Measurements from ENCODE around the gene TBPL2.
"Not testable (repeated sequence)": the region's sequence is repeated elsewhere in the genome, so short reads cannot be mapped to it uniquely, and the experiment has no call there.

Gene TBPL2

DNA sequence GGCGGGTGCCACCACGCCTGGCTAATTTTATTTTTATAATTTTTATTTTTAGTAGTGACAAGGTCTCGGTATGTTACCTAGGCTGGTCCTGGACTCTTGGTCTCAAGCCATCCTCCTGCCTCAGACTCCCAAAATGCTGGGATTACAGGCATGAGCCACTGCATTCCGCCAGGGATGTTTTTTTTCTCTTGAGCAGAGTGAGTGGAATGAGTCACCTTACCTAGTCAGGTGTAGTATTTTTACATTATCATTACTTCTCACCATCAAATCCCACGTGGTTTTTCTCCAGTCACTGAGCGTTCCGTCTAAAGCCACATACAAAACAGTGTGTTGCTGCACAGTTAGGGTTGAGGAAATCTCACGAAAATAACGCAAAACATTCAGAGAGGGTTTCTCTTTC, 870 bp upstream of the TBPL2 start:
- DNase-seq (ENCODE audit: low read depth), result no peak

DNA sequence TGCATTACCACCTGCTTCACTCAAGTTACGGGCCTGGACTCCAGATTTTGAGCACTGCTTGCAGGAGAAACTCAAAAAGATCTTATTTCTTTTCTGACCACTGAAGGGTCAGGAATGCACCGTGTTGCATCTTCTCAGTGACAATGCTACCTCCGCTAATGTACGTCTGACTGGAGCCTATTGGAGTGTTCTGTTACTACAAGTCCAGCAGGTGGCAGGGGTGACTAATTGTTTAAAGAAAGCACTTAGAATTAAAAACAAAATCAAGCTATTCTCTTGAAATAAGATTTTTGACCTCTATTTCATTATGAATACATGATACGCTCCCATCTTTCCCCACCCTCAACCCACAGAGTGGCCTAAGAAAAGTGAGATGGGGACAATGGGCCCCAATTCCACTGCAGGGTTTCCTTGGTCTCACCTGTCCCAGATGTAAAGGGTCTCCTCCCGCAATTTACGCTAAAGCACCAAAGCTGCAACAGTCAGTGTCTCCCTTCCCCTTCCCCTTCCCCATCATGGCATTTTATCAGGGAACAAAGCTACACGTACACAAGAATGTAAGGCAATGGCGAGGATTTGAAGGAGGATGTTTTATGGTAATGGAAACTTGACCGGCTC, 2.2 kb downstream of the TBPL2 start:
- DNase-seq (ENCODE audit: low read depth), result no peak

DNA sequence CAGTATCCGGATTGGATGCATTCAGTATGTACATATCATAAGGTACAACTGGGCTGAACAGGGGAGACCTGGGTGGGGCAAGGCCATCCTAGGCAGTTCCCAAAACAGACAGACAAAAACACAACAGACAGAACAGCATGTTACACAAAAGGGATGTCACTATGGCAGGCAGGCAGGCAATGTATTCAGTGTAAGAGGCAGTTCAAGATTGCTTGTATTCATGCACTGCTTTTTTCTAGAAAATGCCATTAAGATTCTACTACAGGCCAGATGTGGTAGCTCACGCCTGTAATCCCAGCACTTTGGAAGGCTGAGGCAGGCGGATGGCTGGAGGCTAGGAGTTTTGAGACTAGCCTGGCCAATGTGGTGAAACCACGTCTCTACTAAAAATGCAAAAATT, 3.5 kb downstream of the TBPL2 start:
- no peak for DNase-seq (ENCODE audit: low read depth)

DNA sequence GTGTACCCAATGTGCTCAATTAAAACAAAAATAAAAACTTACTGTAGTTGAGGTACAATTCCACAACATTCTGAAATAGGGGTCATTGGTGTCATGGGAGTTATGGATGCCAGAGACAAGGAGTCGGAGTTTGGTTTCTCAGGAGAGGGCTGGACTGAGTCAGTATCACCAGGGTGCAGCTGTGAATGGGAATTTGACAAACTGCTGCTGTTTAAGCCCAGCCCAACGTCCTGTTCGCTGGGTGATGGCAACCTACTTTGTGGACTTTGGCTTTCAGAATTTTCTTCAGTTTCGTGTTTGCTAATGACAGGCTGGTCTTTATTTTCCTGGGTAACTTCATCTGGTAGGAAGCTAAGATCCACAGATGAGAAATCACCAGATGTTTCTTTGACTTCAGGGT, 3.9 kb downstream of the TBPL2 start:
- DNase-seq (ENCODE audit: low read depth), result no peak

DNA sequence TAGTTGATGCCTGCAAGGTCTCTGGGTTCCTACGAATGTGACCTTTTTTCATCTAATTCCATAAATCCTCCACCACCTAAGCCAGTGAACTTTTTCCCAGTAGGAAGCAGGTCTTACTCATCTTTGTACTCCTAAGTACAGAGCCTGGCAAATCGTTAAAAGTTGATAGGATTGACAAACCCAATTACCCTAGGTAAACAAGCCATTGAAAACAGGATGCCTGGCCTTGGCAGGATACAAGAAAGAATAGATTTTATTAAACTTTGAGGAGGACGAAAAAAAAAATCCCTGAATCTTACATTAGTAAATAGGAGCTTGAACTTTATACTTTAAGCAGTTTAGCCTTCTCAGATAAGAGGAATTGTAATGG, 5.6 kb downstream of the TBPL2 start:
- DNase-seq (ENCODE audit: low read depth), result no peak

DNA sequence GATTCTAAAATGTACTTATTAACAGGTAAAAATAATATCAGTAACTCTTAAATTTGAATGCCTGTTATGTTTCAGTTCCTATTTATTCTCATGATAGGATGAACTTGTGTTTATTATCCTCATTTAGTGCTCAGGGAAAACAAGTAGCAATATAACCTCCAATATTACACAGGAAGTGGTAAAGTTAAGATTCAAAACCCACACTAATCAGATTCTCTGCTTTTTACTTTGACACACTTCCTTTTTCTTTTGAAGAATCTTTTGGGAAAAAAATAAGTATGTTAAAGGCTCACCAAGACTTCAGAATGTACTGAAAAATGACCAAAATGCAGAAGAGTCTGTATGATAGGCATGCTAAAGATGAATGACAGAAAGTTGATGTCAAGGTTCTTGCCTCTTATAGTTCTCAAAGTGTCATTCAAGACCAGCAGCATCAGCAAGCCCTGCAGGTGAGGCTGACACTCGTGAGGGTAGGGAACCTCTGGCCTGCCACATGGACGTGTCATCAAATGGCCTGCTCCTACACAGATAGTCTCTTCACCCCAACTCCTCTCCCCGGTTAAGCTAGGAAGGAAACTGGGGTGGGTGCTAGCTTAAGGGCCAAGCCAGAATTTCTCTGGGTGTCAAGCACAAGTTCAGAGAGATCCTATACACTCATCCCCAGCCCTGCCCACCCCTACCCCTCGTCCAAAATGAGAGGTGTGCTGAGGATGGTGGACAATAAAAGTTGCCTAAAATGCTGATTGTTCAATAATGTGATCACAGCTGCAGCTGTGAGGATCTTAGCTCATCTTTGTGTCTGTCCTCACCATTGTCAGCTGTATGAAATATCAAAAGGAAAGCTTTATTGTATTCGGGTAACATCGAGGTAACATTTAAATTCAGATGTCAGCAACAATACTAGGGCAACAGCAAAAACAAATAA, 6.3 kb downstream of the TBPL2 start:
- DNase-seq (ENCODE audit: low read depth), result no peak

DNA sequence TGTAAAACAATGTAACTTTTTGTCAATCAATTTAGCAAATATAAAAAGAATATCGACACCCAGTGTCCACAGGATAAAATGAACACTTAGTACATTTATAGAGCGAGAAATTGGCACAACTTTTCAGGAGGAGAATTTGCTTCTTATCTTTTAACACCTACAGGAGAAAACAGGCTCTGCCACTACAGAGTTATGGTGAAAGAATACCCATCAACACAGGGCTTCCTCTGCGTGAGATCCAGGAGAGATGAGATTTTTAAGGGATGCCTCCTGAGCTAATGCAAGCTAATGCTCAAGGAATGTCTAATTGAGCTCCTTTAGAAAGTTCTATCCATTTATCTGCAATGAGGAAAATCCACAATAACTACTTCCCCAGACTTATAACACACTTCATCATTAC, 7.8 kb downstream of the TBPL2 start:
- DNase-seq (ENCODE audit: low read depth), result no peak

DNA sequence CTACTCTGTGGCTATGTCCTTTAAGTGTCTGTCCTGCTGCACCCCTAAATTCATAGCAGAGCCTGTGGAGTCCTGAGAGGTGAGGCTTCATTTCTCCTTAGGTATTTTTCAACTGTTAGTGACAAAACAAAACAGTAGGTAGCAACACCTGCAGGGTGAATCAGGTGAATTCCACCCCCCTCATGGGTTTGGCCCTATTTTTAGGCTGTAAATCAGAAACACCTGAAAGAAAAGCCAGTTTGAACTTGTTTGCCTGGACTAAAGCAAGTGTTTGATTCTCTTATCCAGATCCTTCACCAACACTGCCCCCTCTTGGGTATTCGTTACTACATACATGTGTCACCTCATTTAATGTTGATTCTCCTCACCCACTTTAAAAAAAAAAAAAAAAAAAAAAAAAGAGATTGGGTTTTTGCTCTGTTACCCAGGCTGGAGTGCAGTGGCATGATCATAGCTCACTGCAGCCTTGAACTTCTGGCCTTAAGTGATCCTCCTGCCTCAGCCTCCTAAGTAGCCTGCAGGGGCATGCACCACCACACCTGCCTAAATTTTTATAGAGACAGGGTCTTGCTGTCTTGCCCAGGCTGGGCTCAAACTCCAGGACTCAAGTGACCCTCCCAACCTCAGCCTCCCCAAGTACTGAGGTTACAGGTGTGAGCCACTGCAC, 10.3 kb downstream of the TBPL2 start:
- DNase-seq (ENCODE audit: low read depth), result peak; percentile 49

DNA sequence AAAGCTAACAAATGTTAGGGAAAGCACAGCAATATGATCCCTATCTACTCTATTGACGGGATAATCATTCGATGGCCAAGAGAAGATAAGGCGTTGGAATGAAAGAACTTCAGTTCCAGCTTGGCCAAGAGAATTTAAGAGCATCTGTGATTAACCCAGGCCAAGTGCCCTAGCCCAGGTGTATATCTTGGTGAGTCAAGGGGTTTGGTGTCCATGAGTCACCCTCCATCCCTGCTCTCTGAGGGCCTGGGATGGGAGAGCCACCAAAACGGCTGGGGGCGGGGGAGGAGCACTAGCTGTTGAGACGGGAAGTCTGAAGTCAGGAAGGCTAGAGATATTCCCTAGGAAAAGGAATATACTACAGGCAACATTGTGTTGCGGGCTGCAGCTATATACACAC, 13.0 kb downstream of the TBPL2 start:
- DNase-seq (ENCODE audit: low read depth), result no peak

DNA sequence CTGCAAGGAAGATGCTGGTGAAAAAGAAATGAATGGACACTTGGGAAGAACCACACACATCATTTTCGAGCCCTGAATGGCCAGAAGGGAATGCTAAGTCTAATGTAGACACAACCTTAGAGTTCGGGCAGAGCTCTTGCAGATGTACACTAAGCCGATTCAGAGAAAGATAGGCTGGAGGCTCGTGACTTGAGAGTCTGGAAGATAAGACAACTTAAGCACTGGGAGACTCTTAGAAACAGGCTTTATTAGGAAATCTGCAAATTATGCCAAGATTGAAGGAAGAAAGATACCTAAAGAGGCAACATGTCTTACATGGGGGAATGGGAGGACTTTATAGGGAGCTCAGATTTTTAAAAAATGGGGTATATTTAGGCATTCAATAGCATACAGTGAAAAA, 13.5 kb downstream of the TBPL2 start:
- DNase-seq (ENCODE audit: low read depth), result no peak

DNA sequence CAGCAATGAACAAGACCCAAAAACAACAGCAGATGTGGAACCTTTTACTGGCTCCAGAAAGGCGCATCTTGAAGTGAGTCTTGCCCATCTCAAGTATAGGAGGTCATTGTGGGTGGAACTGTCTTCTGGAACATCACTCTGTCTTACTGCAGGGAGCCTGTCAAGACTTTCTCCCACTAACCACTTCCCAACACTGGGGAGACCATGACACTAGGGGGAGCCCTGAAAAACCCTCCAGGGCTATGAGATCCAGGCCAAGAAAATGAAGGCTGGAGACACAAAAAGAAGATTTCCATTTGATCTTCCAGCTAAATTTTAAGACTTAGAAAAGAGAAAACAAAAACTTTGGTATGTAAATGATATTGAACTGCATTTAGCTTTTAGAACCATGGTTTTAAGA, 15.3 kb downstream of the TBPL2 start:
- no peak for DNase-seq (ENCODE audit: low read depth)

DNA sequence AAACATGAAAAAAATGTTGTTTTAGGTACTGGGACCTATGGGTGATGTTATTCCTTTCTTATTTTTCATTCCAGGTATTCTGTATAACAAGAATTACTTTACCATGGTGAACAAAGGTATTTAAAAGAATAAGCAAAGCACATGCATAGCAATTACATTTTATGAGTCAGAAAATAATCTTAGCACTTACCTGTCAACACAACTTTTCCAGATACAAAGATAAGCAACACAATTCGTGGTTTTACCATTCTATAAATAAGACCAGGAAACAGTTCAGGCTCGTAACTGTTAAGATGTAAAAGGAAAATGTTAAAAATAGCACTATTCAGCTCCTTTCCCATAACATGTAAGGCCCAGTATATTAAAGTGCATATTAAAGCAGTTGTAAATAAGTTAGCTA, 16.4 kb downstream of the TBPL2 start:
- DNase-seq (ENCODE audit: low read depth), result no peak

DNA sequence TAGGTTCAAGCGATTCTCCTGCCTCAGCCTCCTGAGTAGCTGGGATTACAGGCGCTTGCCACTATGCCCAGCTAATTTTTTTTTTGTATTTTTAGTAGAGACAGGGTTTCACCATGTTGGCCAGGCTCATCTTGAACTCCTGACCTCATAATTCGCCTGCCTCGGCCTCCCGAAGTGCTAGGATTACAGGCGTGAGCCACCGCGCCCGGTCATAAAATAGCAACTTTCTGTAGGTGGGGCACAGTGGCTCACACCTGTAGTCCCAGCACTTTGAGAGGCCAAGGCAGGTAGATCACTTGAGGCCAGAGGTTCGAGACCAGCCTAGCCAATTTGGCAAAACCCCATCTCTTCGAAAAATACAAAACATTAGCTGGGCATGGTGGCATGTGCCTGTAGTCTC, 18.1 kb downstream of the TBPL2 start:
- not testable (repeated sequence) for DNase-seq (ENCODE audit: low read depth)

DNA sequence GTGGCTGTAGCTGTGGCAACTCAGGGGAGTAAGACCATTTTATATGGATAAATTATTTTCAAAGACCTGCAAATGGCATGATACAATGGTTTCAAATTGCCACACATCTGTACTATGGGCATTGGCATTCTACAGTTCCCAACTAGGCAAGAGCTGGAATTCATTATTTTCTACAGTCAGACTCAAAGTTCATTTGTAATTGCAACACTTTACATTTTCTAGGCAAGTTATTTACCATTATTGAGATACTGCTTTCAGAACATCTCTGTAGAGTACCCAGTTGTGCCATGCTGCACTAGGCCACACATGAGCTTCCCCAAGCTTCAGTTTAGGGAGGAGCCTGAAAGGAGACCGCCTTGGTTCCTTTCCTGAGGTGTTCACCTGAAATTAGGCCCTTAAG, 20.8 kb downstream of the TBPL2 start:
- no peak for DNase-seq (ENCODE audit: low read depth)

DNA sequence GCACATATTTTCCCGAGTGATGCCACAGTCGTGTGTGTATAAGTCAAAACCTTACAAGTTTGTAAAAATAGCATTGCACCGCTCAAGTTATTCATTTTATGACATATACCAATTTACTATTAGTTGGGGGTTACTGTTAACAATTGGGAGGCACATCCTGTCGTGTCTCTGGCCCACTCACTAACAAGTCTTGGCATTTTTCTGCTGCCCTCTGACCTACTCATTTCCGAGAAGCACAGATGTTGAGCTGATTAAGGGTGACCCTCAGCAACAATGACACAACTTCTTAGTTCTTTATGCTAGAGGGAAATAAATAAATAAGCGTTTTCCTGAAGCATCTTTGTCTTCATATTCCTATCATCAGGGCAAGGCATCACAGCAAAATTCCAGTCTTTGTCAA, 22.0 kb downstream of the TBPL2 start:
- no peak for DNase-seq (ENCODE audit: low read depth)

DNA sequence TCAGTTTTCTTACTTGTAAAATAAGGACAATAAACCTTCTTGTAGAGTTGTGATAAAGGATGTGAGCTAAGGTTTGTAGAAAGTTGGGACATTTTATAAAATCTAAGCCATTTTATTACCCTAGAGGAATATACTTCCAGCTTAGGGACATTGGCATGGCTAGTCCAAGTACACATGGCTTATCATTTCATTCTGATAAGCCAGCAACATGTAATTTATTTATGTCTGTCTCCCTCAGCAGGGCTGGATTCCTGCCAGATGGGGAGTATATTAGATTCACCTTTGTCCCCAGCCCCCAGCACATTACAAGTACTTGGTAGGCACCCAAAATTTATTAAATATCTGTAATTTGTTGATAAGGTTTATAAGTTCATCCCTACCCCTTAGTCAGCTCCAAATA, 22.5 kb downstream of the TBPL2 start:
- DNase-seq (ENCODE audit: low read depth), result no peak

DNA sequence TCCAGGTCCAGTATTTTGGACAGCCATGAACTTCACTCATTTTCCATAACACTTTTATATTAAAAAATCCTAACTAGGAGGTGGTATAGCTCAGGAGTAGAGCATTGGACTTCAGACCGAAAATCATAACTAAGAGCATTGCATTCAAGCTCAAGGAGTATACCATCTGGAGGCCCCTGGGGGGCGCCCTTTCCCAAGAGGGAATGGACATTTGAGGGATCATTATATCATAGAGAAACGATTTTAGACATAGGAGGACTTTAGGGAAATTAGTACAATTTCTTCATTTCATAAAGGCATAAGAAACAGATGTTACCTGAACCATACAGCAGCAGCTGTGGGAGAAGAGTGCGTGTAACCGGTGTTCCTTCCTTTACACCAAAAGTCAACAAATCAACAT, 23.6 kb downstream of the TBPL2 start:
- DNase-seq (ENCODE audit: low read depth), result no peak

DNA sequence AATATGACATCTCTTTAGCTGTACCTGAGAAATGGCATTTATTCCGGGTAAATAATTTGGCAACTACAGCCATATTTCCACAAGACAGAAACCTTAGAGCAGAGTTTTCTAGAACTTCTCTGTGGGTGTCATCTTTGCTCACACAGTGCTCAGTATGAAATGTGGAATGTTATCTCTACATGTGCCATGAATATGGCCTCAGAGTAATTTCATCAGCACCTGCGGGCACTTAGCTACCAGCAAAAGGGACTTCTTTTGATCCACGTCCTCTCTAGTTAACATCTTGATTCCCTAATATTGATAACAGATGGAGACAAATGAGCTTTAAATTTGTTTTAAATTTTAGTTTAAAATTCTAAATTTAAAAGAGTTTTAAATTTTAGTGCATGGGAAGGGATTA, 25.9 kb downstream of the TBPL2 start:
- no peak for DNase-seq (ENCODE audit: low read depth)

DNA sequence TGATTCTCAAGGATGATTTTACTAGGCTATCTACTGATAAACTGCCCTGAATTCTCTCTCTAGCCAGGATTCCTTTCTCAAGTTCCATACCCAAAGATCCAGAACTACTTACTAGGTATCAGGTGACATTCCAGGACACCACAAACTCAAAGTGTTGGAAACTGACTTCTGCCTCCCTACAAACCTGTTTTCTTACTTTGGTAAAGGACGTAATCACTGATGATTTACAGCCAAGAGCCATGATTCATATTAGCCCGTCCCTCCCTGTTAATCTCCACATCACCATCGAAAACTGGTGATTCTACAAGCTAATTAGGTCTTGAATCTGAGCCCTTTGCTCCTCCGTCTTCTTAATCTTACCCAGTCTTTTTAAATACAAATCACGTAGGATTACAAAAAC, 27.7 kb downstream of the TBPL2 start:
- DNase-seq (ENCODE audit: low read depth), result no peak

DNA sequence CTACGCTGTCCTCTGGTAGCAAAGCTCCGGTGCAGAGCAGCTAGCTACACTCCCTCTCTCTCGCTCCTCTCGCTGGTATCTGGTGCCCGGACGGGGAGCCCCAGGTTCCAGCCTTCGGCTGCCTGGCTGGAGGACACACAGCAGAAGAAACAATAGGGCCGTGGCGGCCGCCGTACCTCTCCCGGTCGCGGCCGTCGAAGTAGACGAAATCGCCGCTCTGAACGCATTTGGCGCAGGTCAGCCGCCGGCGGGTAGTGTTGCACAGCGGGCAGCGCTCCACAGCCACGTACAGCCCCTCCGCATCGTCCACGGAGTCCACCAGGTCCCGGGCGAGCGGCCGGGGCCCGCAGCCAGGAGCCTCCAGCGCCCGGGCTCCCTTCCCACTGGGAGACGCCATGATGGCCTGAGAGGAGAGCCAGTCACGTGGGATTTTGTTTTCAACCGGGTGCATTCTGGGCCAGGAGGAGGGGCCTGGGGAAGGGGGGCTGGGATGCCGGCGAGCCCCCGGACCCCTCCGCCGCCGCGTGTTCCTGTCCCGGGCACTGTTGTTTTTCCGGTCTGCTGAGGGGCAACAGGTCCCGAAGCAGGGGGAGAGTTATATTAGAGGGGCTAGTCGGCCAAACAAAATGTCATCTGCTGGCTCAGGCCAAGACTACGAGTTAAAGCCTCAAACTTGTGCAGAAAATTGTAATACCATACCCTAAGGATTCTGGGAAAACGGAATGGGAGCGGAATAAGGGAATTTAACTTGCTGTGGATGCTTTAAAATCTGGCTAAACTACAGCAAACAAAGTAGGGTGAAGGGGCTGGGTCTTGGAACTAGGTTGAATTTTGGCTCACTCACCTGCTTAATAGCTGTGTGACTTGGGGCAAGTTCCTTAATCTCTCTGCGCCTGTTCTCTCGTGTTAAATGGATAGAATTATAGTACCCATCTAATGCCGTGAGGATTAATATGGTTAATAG, 28.7 kb downstream of the TBPL2 start, which contains the start of gene ATG14:
Gene ATG14, minus strand, starts transcription at position 405 of the 964 bp plus-strand sequence. Its CDS starts 8 bp downstream, at position 397.
- peak; percentile 62 for DNase-seq (ENCODE audit: low read depth)

DNA sequence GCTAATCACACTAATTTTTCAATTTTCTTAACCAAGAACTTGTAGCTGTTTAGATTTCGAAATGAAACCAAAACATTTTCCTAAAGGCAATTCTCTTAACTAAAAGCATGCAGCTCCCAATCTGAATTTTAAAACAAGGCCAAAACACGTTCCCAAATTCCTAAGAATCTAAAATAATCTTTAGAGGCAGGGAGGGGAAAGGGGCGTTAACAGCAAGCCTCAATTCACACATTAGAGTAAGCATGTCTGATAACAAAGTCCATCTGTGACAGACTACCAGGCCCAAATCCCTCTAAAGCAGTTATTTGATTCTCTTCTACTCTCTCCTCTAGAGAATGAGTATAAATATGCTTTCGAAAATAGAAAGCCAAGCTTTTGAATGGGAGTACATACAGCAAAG, 29.5 kb downstream of the TBPL2 start:
- no peak for DNase-seq (ENCODE audit: low read depth)

Data from GM04504 (cell line).